ENCODE data around the gene ODF4.
"Not testable (repeated sequence)": the region's sequence is repeated elsewhere in the genome, so short reads cannot be mapped to it uniquely, and the experiment has no call there.

The ODF4 gene

DNA sequence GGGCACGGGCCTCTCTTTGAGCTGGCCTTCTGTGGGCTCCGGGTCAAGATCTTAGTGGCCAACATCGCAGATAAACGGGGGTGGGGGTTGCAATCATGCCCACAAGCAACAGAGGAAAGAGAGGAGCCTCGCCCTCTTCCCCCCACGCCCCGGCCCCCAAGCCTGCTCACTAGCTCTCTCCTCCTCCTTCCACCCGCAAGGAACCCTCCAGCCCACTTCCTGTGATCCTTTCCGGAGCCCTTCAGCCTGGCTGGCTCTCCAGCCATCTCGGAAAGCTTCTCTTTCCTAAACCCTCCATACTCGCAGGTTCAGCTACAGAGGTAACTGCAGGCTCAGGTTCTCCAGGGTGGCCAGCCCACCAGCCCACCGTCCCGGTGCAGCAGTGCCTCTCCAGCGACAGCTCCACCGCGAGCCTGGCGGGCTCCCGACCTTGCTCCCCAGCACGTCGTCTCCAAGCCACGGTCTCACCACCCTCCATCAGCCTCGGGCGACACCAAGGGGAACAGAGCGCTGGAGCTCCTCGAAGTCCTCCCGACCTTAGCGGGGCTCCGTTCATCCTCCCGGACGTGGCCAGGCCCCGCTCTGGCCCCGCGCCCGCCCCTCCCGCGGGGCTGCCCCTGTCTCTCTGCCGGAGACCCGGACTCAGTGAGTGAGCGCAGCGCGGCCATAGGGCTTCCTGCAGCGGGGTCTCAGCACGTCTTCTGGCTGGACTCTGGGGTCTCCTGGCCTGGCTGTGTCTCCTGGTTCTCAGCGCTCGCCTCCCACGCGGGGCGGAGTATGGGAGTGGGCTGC, 12.9 kb upstream of the ODF4 start:
- DNase-seq, result no peak

DNA sequence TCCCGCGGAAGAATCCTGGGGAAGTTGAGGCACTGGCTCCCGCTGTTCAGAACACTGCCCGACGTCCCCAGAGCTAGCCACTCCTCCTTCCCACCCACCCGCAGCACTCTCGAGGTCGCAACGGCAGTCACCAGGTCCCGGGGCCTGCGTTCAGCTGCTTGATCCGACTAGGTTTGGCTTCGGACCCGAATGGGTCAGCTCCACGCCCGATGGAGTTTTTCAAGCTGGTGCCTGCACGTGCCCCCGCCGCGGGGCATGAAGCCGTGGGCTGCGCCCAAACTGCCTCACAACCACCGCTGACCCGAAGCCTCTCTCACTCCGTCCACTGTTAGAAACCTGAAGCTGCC, 12.4 kb upstream of the ODF4 start:
- no peak for DNase-seq

DNA sequence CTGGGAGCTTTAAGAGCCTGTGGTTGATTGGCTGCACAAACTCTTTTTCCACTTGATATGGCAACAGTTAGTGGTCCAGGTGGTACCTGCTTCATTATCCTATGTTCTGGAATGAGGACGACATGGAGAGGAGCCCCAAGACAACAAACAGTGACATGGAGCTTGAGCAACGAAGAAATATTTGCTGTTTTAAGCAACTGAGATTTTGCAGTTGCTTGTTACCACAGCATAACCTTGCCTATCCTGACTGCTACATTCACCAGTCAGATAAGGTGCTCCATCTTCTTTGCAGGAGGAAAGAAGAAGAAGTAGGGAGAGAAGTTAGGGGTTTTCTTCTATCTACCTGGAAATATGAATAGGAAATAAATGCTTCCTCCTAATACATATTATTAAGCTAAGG, 7.5 kb upstream of the ODF4 start:
- no peak for DNase-seq

DNA sequence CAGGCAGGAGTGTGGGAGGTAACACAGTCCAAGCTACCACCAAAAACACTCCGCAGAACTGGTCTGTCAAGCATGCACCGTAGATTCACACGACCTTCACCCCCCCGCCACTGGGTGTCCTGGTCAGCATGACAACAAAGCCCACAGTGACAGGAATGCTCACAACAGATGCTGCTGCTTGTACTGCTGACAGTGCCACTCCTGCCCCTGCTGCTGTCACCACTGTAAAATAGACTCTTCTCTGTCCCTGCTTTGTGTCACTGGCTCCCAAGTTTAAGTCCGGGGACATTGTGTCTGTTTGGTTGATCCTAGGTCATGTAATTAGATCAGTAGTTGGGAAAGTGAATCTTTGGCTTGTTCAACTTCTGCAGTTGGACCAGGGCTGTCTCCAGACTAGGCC, 7.0 kb upstream of the ODF4 start:
- no peak for DNase-seq

DNA sequence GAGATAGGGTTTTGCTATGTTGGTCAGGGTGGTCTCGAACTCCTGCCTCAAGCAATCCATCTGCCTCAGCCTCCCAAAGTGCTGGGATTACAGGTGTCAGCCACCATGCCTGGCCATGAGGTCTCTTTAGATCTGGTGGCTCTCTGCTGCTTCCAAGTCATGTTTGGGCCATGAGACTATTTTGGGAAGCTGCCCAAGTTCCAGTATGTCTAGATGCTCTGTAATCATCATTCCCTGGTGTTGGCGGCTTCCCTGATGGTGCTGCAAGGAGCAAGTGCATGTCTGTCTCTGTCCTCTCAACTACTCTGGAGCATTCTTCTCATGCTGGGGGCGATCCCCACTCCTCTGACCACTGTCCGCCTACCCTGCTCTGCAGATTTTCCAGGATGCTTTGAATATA, 6.4 kb upstream of the ODF4 start:
- DNase-seq, result no peak

DNA sequence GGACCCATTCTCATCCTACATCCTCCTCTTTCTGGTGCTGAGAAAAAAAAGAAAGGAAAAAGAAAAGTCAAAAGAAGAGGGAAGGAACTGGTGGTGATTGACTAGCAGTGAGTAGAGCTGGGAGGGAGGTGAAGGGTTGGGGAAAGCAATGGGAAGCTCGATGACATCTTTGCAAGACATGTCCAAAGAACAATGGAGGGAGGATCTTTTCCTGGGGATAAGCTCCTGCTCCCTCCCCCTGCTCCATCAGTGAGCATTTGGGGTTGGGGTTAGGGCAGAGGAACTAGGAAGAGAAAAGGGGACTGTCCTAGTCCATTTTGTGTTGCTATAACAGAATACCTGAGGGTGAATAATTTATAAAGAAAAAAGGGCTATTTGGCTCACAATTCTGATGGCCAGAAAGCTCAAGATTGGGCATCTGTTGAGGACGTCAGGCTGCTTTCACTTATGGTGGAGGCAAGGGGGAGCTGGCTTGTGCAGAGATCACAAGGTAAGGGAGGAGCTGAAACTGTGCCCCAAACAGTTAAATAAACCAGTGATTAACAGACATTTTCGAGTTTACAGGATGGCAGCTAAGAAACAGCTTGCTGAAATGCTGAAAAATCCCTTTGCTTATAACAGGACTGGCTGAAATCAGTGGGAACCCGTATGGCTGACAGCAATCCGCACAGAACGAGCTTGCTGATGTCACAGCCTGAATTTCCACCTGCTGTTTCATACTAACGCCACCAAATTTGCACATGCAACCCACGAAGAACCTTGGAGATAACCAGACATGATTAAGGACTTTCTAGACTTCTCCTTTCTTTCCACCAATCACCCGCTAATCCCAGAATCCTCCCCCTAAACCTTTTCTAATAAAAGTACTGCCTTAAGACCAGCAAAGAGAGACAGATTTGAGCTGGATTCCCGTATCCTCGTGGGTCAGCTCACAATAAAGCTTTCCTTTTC, 1.6 kb upstream of the ODF4 start:
- no peak for DNase-seq

DNA sequence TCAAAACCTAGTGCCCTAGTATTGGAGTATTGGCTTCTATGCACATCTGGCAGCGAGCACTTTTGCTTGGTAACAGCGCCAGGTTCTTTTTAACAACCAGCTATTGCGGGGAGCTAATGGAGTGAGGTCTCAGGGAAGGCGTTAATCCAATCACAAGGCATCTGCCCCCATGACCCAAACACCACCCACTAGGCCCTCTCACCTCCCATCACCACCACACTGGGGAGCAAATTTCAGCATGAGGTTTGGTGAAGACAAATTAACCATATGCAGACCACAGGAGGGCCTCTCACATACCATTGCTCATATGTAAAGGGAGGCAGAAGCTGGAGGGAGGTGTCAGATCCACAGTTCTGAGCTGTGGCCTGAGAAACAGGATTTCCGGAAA, 893 bp upstream of the ODF4 start:
- DNase-seq, result no peak

DNA sequence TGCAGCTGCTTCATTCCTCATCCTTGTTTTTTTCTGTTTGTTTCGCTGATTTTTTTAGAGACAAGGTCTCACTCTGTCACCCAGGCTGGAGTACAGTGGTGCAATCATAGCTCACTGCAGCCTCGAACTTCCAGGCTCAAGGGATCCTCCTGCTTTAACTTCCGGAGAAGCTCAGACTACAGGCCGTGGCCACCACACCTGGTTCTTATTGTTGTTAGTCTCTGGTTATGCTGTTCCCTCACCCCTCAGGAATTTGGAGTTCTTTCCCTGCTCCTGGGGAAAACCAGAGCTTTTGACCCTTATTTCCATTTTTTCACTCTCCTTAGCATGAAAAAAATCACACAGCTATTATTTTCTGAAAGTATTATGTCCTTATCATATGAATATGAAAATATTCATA, 1.8 kb downstream of the ODF4 start:
- no peak for DNase-seq

DNA sequence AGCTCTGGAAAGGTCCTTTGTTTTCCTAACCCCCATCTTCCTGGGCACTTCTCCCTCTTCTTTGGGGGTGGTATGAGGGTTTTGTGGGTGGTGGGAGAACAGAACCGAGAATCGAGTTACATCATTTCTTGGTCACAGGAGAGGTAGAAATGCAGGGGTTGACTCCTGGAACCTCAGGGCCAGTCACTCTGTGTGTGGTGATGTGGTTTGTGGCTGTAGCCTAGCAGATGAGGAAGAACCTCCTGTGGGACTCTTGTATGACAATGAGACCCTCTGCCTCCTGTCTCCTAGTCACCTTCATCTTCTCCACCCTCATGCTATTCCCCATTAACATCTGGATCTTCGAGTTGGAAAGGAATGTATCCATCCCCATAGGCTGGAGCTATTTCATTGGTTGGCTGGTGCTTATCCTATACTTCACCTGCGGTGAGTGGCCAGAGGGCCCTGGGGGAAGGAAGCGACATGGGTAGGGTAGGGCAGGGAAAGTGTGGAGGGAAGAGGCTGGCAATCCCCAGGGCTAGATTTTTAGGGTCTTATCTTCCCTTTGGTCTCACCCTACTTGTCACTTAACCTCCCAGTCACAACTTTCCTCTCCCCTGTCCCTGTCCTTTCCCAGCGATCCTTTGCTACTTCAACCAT, 5.5 kb downstream of the ODF4 start:
- no peak for DNase-seq

DNA sequence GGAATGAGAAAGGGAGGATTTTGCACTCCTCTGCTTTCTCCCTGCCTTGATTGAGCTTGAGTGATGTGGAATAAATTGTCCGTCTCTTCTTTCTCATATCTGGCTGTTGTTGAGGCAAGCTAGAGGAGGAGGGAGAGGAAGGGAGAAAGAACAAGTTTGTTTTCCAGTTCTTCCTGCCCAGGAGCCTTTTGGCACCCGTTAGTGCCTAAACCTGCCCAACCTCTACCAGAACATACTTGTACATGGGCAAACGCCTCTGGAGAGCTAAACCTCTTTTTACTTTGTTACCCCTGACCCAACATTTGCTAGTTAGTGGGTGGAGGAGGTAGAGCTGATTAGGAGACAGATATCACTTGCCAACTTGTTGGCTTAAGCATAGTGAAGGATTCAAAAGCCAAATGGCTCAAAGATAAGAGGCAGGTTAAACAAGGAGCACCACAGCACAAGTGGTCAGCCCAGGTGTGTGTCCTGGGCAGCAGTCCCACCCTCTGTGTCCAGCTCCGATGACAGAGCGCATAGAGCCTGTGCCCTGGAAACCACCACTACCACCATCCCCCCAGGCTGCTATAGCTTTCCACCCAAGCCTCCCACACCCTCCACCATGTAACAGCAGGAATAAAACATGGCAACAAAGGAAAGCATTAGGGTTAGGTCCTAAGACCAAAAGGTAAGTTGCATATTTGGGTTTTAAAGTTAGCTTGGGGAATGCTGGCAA, 6.5 kb downstream of the ODF4 start:
- DNase-seq, result no peak

DNA sequence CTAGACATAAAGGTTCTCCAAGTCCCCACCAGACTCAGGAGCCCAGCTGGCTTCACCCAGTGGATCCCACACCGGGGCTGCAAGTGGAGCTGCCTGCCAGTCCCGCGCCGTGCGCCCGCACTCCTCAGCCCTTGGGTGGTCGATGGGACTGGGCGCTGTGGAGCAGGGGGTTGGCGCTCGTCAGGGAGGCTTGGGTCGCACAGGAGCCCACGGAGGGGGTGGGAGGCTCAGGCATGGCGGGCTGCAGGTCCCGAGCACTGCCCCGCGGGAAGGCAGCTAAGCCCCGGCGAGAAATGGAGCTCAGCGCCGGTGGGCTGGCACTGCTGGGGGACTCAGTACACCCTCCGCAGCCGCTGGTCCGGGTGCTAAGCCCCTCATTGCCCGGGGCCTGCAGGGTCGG, 7.4 kb downstream of the ODF4 start:
- DNase-seq, result not testable (repeated sequence)

DNA sequence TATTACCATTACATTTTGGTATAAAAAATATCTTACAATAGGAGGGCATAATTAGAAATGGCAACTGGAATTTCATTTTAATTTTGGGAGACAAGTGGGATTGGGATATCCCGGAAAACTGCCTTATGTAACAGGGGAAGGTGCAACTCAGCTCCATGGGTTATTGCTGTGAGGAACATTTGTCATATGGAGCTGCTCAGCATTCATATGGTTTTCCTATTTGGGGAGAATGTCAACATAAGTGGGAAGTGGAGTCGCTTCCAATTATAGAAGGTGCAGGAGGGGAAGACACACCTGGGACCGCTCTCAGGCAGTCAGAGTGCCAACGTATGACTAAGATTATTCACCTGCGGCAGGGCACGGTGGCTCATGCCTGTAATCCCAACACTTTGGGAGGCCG, 10.7 kb downstream of the ODF4 start:
- DNase-seq, result no peak

DNA sequence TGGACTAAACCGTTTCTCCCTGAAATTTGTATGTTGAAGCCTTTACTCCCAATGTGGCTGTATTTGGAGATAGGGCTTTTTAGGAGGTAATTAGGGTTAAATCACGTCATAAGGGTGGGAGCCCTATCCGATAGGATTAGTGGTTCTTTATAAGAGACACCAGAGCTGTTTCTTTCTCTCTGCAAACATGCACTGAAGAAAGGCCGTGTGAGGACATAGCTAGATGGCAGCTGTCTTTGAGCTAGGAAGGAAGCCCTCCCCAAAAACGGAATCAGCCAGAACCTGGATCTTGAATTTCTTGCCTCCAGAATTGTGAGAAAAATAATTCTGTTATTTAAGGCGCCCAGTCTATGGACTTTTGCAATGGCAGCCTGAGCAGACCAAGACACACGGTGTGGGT, 14.1 kb downstream of the ODF4 start:
- DNase-seq, result no peak

DNA sequence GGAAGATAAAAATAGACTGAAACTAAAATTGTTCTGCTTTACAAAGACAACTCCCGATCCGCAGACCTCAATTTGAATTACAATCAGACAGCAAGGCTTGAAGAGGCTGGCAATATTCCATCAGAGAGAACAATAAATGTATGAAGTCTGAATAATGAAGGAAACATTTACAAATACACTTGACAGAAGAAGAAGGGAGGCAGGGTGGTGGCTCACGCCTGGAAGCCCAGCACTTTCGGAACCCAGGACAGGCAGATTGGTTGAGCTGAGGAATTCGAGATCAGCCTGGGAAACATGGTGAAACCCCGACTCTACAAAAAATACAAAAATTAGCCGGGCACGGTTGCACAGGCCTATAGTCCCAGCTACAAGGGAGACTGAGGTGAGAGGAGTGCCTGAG, 14.6 kb downstream of the ODF4 start:
- no peak for DNase-seq

DNA sequence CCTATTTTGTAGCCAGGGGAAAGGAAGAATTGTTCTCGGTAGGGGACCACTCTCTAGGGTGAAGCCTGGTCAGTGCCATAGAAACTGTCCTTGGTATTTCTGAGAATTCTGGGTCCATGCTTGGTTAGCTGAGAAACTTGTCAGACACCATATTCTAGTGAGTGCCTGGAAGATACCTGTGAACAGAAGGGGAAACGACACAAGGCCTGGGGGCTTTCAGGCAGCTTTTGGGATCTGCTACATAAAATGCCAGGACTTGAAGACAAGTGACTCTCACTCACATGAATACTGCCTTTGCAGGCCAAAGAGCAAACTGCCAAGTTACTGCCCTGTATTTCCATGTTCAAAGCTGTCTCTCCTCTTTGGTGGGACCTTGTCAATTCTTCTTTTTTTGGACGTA, 18.3 kb downstream of the ODF4 start:
- DNase-seq, result no peak

DNA sequence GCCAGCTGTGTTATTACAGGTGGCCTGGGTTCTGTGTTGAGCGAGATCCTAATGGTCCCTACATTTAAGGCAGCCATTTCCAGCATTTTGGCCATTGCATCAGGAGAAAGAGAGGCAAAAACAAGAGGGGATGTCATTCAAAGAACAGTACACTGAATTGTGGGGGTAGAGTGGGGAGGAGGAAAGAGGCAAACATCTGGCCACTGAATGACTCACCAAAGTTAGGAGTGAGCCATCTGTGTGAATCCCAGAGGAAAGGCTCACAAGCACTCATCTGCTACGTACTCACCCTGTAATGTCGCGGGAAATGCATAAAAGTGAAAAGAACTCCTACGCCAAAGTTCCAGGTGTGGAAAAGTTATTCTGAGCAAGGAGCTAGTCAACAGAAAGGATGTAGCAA, 20.1 kb downstream of the ODF4 start:
- no peak for DNase-seq

DNA sequence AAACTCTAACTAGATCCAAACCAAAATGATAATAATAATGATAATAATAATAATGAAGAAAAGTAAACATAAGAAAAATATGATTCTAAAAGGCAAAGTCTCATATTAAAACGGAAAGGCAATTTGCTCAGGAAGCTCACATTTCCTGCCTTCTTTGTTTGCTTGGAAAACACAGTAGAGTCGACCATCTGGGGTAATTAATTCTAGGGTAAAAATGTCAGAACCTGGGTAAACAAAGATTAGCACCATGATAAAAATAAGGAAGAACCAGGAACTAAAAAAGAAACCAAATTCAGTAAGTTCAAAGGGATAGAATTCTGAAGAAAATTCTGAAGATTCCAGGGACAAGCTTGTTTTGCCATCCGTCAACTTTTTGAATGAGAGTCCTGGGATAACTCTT, 20.6 kb downstream of the ODF4 start:
- DNase-seq, result no peak

DNA sequence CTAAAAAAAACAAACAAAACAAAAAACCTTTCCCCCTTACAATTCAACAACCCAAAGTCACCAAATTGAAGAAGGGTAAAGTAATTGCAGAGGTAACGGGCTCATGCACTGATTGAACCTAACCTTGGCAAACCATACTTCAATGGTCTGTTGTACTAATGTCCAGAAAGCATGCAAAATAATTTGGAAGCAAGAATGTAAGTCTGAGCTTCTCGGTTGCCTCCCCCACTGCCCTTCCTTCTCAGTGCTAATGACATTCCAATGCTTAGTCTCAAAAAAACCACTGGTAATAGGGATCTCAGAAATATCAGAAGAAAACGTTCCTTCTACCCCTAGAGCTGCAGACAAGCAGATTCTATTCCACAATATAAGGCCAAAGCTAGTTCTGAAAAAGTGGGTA, 21.1 kb downstream of the ODF4 start:
- no peak for DNase-seq

DNA sequence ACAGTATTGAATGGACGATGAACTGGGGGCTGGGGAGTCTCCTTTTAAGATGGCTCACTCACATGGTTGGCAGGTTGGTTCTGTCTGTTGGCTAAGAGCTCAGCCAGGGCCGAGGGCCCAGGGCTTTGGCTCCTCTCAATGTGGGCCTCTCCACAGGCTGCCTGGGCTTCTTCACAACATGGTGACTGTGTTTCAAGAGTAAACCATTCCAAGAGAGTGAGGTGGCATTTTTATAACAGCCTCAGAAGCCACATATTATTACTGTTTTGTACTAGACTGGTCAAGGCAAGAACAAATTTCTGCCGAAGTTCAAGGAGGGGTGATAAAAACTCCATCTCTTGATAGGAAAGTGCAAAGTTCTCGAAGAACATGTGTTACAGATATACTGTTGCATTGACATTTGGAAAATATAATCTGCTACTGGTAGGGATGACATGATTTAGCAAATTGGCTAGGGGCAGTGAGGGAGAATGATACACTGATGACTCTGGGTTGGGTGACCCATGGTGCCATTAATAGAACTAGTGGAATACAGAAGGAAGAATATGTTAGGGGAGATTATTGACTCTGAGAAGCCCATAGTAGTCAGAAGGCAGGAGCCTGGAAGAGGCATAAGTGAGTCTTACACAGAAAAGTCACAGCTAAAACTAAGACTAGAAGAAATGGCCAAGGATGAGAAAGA, 23.2 kb downstream of the ODF4 start:
- no peak for DNase-seq

DNA sequence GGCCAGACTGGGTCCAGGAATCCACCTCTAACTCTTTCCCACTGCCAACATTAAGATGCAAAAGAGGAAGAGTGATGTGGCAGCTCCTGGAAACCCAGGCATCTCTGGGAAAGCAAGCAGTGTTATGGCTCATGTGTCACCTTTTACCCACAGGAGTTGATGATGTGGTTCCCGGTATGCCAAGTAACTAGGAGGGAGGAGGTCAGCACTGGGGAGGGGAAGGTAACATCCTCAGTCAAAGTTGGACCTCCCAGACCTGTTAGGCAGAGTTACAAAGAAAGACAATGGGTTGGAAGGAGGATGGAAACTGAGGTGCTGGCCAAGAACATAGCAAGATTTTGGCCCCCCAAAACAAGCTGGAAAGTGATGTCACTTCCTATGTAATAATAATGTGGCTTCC, 25.5 kb downstream of the ODF4 start:
- no peak for DNase-seq

DNA sequence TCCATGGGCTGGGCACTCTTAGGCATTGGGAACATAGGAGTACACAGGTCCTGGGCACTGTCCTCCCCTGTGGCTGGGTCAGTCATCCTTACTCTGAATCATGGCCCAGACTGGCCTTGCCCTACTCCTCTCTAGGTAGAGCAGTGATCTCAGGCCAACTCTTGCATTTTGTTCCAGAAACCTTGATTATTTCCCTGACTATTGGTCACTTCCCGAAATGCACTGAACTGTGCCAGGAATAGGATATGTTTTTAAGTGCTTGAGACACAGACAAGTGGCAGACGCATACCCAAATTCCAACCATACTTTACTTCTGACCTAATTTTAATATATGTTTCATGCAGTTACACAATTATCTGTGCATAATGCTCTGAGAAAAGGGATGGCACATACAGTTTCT, 26.6 kb downstream of the ODF4 start:
- no peak for DNase-seq

DNA sequence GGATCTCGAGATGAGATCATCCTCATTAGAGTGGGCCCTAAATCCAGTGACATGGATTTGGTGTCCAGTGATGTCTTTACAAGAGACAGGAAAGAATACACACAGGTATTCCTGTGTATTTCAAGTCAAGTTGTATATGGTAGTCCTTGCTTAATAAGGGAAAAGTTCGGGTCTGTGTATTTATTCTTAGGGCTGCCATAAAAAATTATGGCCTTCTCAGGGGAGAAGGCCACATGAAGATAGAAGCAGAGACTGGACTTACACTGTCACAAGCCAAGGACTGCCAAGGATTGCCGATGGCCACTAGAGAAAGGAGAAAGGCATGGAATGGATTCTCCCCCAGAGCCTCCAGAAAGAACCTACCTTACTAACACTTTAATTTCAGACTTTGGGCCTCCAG, 28.6 kb downstream of the ODF4 start:
- DNase-seq, result no peak

DNA sequence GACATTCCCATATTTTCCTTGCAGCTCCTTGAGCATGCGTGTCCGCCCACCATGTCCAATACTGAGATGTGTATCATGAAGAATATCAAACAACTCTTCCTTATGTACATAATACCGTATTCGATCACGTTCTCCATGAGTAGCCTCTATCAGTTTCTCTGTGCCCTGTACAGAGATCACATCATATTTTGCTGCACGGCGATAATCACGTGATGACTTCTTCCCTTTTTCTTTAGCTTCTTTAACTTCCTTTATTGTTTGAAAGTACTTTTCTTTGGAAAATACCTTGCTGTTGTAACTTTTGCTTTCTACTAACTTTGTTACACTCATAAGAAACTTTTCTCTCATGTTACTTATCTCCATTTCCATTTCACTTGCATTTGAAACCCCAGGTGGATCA, 30.3 kb downstream of the ODF4 start:
- DNase-seq, result no peak

All from activated T-cell treated with anti-CD3 and anti-CD28 coated beads for 4 hours (primary cell).